Measurements from ENCODE around the gene MAP6.
A peak's percentile ranks its signal among the peaks of the same experiment; 100 is the strongest.
"Not testable (repeated sequence)": the region's sequence is repeated elsewhere in the genome, so short reads cannot be mapped to it uniquely, and the experiment has no call there.

The MAP6 gene

GRCh38 chr11:75668451-75669297 lies at the start of gene MAP6:
Gene MAP6, minus strand, starts transcription at chr11:75669038. Its CDS starts 669 bp downstream, at chr11:75668369.
- peak; percentile 28 for DNase-seq

GRCh38 chr11:75717608-75718418 lies 49.0 kb upstream of the MAP6 start, which contains the start of gene MOGAT2:
Gene MOGAT2, plus strand, starts transcription at chr11:75717838. Its CDS starts 51 bp downstream, at chr11:75717889.
- no peak for DNase-seq

GRCh38 chr11:75716659-75717058 lies 47.8 kb upstream of the MAP6 start:
- no peak for DNase-seq

GRCh38 chr11:75715688-75716087 lies 46.9 kb upstream of the MAP6 start:
- DNase-seq = no peak

GRCh38 chr11:75714211-75714610 lies 45.4 kb upstream of the MAP6 start:
- DNase-seq = no peak

- DNase-seq = peak; percentile 70
These were observed 37.5 kb upstream of the MAP6 start for GRCh38 chr11:75706260-75706729.

GRCh38 chr11:75705541-75705940 lies 36.7 kb upstream of the MAP6 start:
- DNase-seq = no peak

GRCh38 chr11:75703695-75704237 lies 34.9 kb upstream of the MAP6 start:
- DNase-seq = no peak

- no peak for DNase-seq
These were observed 32.1 kb upstream of the MAP6 start for GRCh38 chr11:75700940-75701339.

GRCh38 chr11:75697906-75698581 lies 29.2 kb upstream of the MAP6 start:
- no peak for DNase-seq

GRCh38 chr11:75691804-75692203 lies 23.0 kb upstream of the MAP6 start:
- no peak for DNase-seq

GRCh38 chr11:75689863-75690609 lies 21.2 kb upstream of the MAP6 start:
- DNase-seq = peak; percentile 8

- DNase-seq = not testable (repeated sequence)
These were observed 15.0 kb upstream of the MAP6 start for GRCh38 chr11:75683856-75684255.

GRCh38 chr11:75679566-75679965 lies 10.7 kb upstream of the MAP6 start:
- no peak for DNase-seq

GRCh38 chr11:75678620-75679259 lies 9.9 kb upstream of the MAP6 start:
- no peak for DNase-seq

GRCh38 chr11:75677909-75678308 lies 9.1 kb upstream of the MAP6 start:
- no peak for DNase-seq

- peak; percentile 17 for DNase-seq
These were observed 8.4 kb upstream of the MAP6 start for GRCh38 chr11:75677275-75677674.

GRCh38 chr11:75673977-75674582 lies 5.2 kb upstream of the MAP6 start:
- peak; percentile 87 for DNase-seq

GRCh38 chr11:75667831-75668450 lies 897 bp downstream of the MAP6 start:
- peak; percentile 30 for DNase-seq

- no peak for DNase-seq
These were observed 1.5 kb downstream of the MAP6 start for GRCh38 chr11:75667255-75667830.
